Neural cell (in vitro differentiated cells): Measurements from ENCODE around the gene DNM3. TPM values are rescaled to one million over a fixed set of nuclear protein-coding genes. Genes with fewer than 3 reads are reported as not detected.

Source experiments
- H2AFZ ChIP-seq: fragments of 200-600, 300-800 bp; sonication (generic), shearing (Covaris generic); 2 replicates; pipeline ENCODE4 v1.6.0; 2014; ENCODE audit warnings: low read depth, mild to moderate bottlenecking, antibody characterized with exemption, low read length, moderate library complexity
- H3F3A ChIP-seq: fragments of 200-600 bp; shearing (Covaris generic); 2 replicates; pipeline ENCODE4 v1.6.1; 2016; ENCODE audit warnings: mild to moderate bottlenecking, moderate library complexity, mixed read lengths, antibody characterized with exemption, low read length; ENCODE audit not compliant: insufficient read depth, poor library complexity, severe bottlenecking
- H3K27ac ChIP-seq: fragments of 200-600, 300-800 bp; sonication (generic), shearing (Covaris generic); 2 replicates; pipeline ENCODE4 v1.5.1; 2014; ENCODE audit warnings: mild to moderate bottlenecking, low read length, moderate library complexity
- H3K27me3 ChIP-seq: fragments of 300-800, 200-600 bp; sonication (generic), shearing (Covaris generic); 2 replicates; pipeline ENCODE4 v1.6.0; 2014; ENCODE audit warnings: mild to moderate bottlenecking, low read depth, low read length, moderate library complexity; ENCODE audit not compliant: insufficient read depth
- H3K36me3 ChIP-seq: fragments of 300-800, 200-600 bp; sonication (generic), shearing (Covaris generic); 2 replicates; pipeline ENCODE4 v1.5.1; 2014; ENCODE audit warnings: mild to moderate bottlenecking, antibody characterized with exemption, low read length, moderate library complexity; ENCODE audit not compliant: insufficient read depth
- H3K4me2 ChIP-seq: fragments of 300-800, 200-600 bp; sonication (generic), shearing (Covaris generic); 2 replicates; pipeline ENCODE4 v1.6.0; 2014; ENCODE audit warnings: mild to moderate bottlenecking, low read length
- H3K4me3 ChIP-seq: fragments of 300-800, 200-600 bp; sonication (generic), shearing (Covaris generic); 2 replicates; pipeline ENCODE4 v1.5.1; 2014; ENCODE audit warnings: mild to moderate bottlenecking, low read length, moderate library complexity
- H3K79me2 ChIP-seq: fragments of 200-600 bp; shearing (Covaris generic); replicated peaks from 2 replicates; pipeline ENCODE4 v1.6.0; 2014; ENCODE audit warnings: mild to moderate bottlenecking, low read length, moderate library complexity; ENCODE audit not compliant: insufficient read depth
- H3K9ac ChIP-seq: fragments of 300-800, 200-600 bp; sonication (generic), shearing (Covaris generic); 2 replicates; pipeline ENCODE4 v1.6.1; 2016; ENCODE audit warnings: mild to moderate bottlenecking, low read length, mixed read lengths
- H3K9me2 ChIP-seq: fragments of 200-600 bp; shearing (Covaris generic); 2 replicates; pipeline ENCODE4 v1.6.1; 2016; ENCODE audit warnings: mild to moderate bottlenecking, low read length, mixed read lengths; ENCODE audit not compliant: insufficient read depth
- H3K9me3 ChIP-seq: fragments of 200-600, 300-800 bp; sonication (generic), shearing (Covaris generic); 2 replicates; pipeline ENCODE4 v1.6.1; 2016; ENCODE audit warnings: mild to moderate bottlenecking, mixed run types, low read length, moderate library complexity, mixed read lengths
- H4K20me1 ChIP-seq: fragments of 200-600 bp; shearing (Covaris generic); 2 replicates; pipeline ENCODE4 v1.6.1; 2016; ENCODE audit warnings: mild to moderate bottlenecking, mixed run types; ENCODE audit not compliant: insufficient read depth
- CTCF ChIP-seq: fragments of 450-650 bp; IDR thresholded peaks from 2 replicates; pipeline ENCODE4 v1.5.1; 2014; ENCODE audit warnings: antibody characterized with exemption, mild to moderate bottlenecking, moderate library complexity; ENCODE audit not compliant: poor library complexity, severe bottlenecking
- EP300 ChIP-seq: fragments of 450-650 bp; conservative IDR thresholded peaks from 2 replicates; pipeline ENCODE4 v1.6.1; 2014; ENCODE audit warnings: antibody characterized with exemption, mild to moderate bottlenecking, moderate library complexity; ENCODE audit not compliant: poor library complexity, severe bottlenecking
- EZH2 ChIP-seq: fragments of 200-600, 300-800 bp; shearing (Covaris generic), sonication (generic); IDR thresholded peaks from 2 replicates; pipeline ENCODE4 v1.6.1; 2014; ENCODE audit warnings: antibody characterized with exemption, low read length, borderline replicate concordance, mild to moderate bottlenecking; ENCODE audit not compliant: insufficient read depth, poor library complexity, severe bottlenecking
- MXI1 ChIP-seq: fragments of 450-650 bp; conservative IDR thresholded peaks from 2 replicates; pipeline ENCODE4 v1.6.1; 2014; ENCODE audit warnings: antibody characterized with exemption, mild to moderate bottlenecking; ENCODE audit not compliant: poor library complexity, severe bottlenecking
- POLR2AphosphoS5 ChIP-seq: IDR thresholded peaks from 2 replicates; pipeline ENCODE4 v1.6.1; 2012
- RAD21 ChIP-seq: fragments of 450-650 bp; conservative IDR thresholded peaks from 2 replicates; pipeline ENCODE4 v1.6.1; 2014; ENCODE audit warnings: antibody characterized with exemption, mild to moderate bottlenecking, moderate library complexity
- SMC3 ChIP-seq: fragments of 450-650 bp; conservative IDR thresholded peaks from 2 replicates; pipeline ENCODE4 v1.6.1; 2014; ENCODE audit warnings: antibody characterized with exemption, mild to moderate bottlenecking, moderate library complexity; ENCODE audit not compliant: poor library complexity
- TAF1 ChIP-seq: IDR thresholded peaks from 2 replicates; pipeline ENCODE4 v1.6.1; 2012; ENCODE audit warnings: low read depth
- polyA plus RNA-seq: library from polyadenylated mRNA; depleted of rRNA; stranded (reverse); fragments of >200 nt; gene quantifications from 2 replicates; pipeline ENCODE4 v1.2.3, GENCODE V29; 2014
- TF ChIP-seq, protein P1 (sequence below): IDR thresholded peaks from 2 replicates; pipeline ENCODE4 v1.6.1; 2012; ENCODE audit warnings: borderline replicate concordance

DNM3 gene
- polyA plus RNA-seq, 1 donor from 2014 or later: 37.1 TPM

DNA sequence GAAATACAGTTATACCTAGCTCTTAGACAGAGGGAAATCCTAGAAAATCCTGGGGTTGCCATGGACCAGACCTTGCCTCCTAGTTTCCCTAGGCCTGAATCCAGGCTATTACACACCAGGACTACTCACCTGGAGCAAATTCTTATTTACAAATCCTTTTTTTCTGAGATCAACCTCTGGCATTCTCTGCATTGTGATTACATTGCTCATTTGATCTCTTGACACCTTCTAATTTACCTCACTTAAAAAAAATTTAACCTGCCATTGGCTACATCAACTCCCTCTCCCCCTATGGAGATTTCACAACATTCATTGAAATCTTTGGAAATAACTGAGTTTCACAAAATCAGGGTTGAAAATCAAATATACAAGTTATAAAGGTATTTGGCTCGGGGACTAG lies 576.3 kb downstream of the DNM3 start:
- no peak overlapping the region for H3K9ac ChIP-seq
- no peak overlapping the region for H2AFZ ChIP-seq
- H3K79me2 ChIP-seq: no peaks in the 10 kb centered on the region
- no peak overlapping the region for H3K27ac ChIP-seq
- H3K9me2 ChIP-seq: no peaks in the 10 kb centered on the region
- H3K36me3 ChIP-seq: no peaks in the 10 kb centered on the region
- no peaks in the 10 kb centered on the region for H3K27me3 ChIP-seq
- no peaks in the 10 kb centered on the region for H3K9me3 ChIP-seq
- no peak for TF ChIP-seq TAF1
- no peak for TF ChIP-seq MXI1
- TF ChIP-seq EP300: no peak
- TF ChIP-seq EZH2: no peak
- no peak for TF ChIP-seq POLR2AphosphoS5
- no peak for TF ChIP-seq RAD21
- TF ChIP-seq SMC3: no peak
- TF ChIP-seq, protein P1, sequence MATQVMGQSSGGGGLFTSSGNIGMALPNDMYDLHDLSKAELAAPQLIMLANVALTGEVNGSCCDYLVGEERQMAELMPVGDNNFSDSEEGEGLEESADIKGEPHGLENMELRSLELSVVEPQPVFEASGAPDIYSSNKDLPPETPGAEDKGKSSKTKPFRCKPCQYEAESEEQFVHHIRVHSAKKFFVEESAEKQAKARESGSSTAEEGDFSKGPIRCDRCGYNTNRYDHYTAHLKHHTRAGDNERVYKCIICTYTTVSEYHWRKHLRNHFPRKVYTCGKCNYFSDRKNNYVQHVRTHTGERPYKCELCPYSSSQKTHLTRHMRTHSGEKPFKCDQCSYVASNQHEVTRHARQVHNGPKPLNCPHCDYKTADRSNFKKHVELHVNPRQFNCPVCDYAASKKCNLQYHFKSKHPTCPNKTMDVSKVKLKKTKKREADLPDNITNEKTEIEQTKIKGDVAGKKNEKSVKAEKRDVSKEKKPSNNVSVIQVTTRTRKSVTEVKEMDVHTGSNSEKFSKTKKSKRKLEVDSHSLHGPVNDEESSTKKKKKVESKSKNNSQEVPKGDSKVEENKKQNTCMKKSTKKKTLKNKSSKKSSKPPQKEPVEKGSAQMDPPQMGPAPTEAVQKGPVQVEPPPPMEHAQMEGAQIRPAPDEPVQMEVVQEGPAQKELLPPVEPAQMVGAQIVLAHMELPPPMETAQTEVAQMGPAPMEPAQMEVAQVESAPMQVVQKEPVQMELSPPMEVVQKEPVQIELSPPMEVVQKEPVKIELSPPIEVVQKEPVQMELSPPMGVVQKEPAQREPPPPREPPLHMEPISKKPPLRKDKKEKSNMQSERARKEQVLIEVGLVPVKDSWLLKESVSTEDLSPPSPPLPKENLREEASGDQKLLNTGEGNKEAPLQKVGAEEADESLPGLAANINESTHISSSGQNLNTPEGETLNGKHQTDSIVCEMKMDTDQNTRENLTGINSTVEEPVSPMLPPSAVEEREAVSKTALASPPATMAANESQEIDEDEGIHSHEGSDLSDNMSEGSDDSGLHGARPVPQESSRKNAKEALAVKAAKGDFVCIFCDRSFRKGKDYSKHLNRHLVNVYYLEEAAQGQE: no peak
- TF ChIP-seq CTCF: no peak
- no peaks in the 10 kb centered on the region for H3F3A ChIP-seq
- no peak overlapping the region for H3K4me2 ChIP-seq
- H4K20me1 ChIP-seq: no peaks in the 10 kb centered on the region
- no peak overlapping the region for H3K4me3 ChIP-seq

- Histone ChIP-seq H3K4me3 (no peak within 1 kb of the TSS), H3K4me2 (no peak within 1 kb of the TSS), H3K9ac (no peak within 1 kb of the TSS), H4K20me1 (no peaks in the 10 kb centered on the region), H2AFZ (no peak within 1 kb of the TSS), H3K27ac (no peak within 1 kb of the TSS), H3K9me3 (no peaks in the 10 kb centered on the region), H3F3A (no peaks in the 10 kb centered on the region), H3K79me2 (no peaks in the 10 kb centered on the region), H3K27me3 (no peaks in the 10 kb centered on the region), H3K9me2 (no peaks in the 10 kb centered on the region), H3K36me3 (no peaks in the 10 kb centered on the region)
- TF ChIP-seq, protein P1: no peak
- TF ChIP-seq EP300: no peak
- no peak for TF ChIP-seq CTCF
- TF ChIP-seq SMC3: no peak
- TF ChIP-seq MXI1: no peak
- TF ChIP-seq RAD21: no peak
- TF ChIP-seq POLR2AphosphoS5: no peak
- no peak for TF ChIP-seq EZH2
- no peak for TF ChIP-seq TAF1
These were observed 579.1 kb downstream of the DNM3 start, which contains the start of gene C1orf105 for GRCh38 chr1:172420385-172420784. Gene C1orf105, plus strand, starts transcription at chr1:172420685. Its CDS starts 201 bp downstream, at chr1:172420886.
